Thyroid gland (tissue), 4 donors: ENCODE measurements around the gene CILP2.

Source experiments
- CTCF ChIP-seq, 6 experiments: fragments of 200-600 bp in 3 of 6; fragments of 450-650 bp in 3 of 6; sonication (generic) in 3 of 6; IDR thresholded peaks; one replicate each; pipeline ENCODE4 v1.5.1; 2016 to 2019; ENCODE audit warnings: antibody characterized with exemption in 6 of 6, mild to moderate bottlenecking in 2 of 6, inconsistent platforms in 1 of 6, moderate library complexity in 1 of 6
- POLR2A ChIP-seq, 2 donors: fragments of 450-650 bp; IDR thresholded peaks; one replicate each; pipeline ENCODE4 v1.6.1; 2017; ENCODE audit warnings: antibody characterized with exemption in 2 of 2, mild to moderate bottlenecking in 2 of 2, moderate library complexity in 1 of 2

GRCh38 chr19:19558636-19559035 lies 20.6 kb downstream of the CILP2 start:
- TF ChIP-seq CTCF (IDR thresholded peaks at IDR 0.05) = no peak
- TF ChIP-seq POLR2A (IDR thresholded peaks at IDR 0.05) = no peak
